T-helper 17 cell (primary cell): Measurements from ENCODE around the gene EXOSC7. TPM values are rescaled to one million over a fixed set of nuclear protein-coding genes. Genes with fewer than 3 reads are reported as not detected.
"Not testable (repeated sequence)": the region's sequence is repeated elsewhere in the genome, so short reads cannot be mapped to it uniquely, and the experiment has no call there.

Source experiments
- ATAC-seq: fragments of 150-1000 bp; cut with Tn5 transposase; 2 replicates; pipeline ENCODE4 v1.10.0; 2021; ENCODE audit warnings: mild to moderate bottlenecking, moderate library complexity
- DNase-seq, 3 donors: peaks; one replicate each; pipeline versions ENCODE4 v3.0.0 to v3.0.0-alpha.2; 2020 to 2021
- H3K9me3 ChIP-seq: one replicate; pipeline ENCODE4 v1.7.0; 2013; ENCODE audit warnings: low read length, mild to moderate bottlenecking; ENCODE audit not compliant: control insufficient read depth, poor library complexity, severe bottlenecking
- H3K27ac Mint-ChIP-seq: one replicate; pipeline ENCODE4 v1.8.0; 2022; ENCODE audit warnings: mild to moderate bottlenecking, moderate library complexity, mixed read lengths
- H3K27me3 Mint-ChIP-seq: one replicate; pipeline ENCODE4 v1.8.0; 2022; ENCODE audit warnings: mixed read lengths
- H3K36me3 Mint-ChIP-seq: one replicate; pipeline ENCODE4 v1.8.0; 2022; ENCODE audit warnings: low read depth, mixed read lengths
- H3K4me1 Mint-ChIP-seq: one replicate; pipeline ENCODE4 v1.8.0; 2022; ENCODE audit warnings: mild to moderate bottlenecking, mixed read lengths
- H3K4me3 Mint-ChIP-seq: one replicate; pipeline ENCODE4 v1.8.0; 2022; ENCODE audit warnings: mild to moderate bottlenecking, moderate library complexity, mixed read lengths
- total RNA-seq, 4 donors: library from RNA in 2 of 4; stranded (reverse) in 2 of 4; gene quantifications; one replicate each; pipeline ENCODE4 v1.2.3 and lab custom pipeline; 2022 to 2026

The EXOSC7 gene
- total RNA-seq, 2 donors from 2014 or later, result 36.5 to 36.9 TPM

GRCh38 chr3:44968447-44968858 is 7.6 kb upstream of the EXOSC7 start:
- no peaks in the 10 kb centered on the region for H3K27me3 Mint-ChIP-seq
- H3K27ac Mint-ChIP-seq, result no peak overlapping the region
- no peak overlapping the region for H3K4me3 Mint-ChIP-seq
- H3K4me1 Mint-ChIP-seq, result peaks cover 55% of the 10 kb centered on the region
- DNase-seq (no peak), ATAC-seq (no peak)
- no peaks in the 10 kb centered on the region for H3K9me3 ChIP-seq
- no peaks in the 10 kb centered on the region for H3K36me3 Mint-ChIP-seq

- Mint-ChIP-seq H3K27me3 (no peaks in the 10 kb centered on the region), H3K4me1 (peaks cover 49% of the 10 kb centered on the region), H3K27ac (peak overlapping the region; percentile 16), H3K36me3 (no peaks in the 10 kb centered on the region), H3K4me3 (no peak overlapping the region)
- no peaks in the 10 kb centered on the region for H3K9me3 ChIP-seq
- DNase-seq (no peak), ATAC-seq (no peak)
These were observed 6.8 kb upstream of the EXOSC7 start for GRCh38 chr3:44969154-44969827.

GRCh38 chr3:44969828-44970179 is 6.2 kb upstream of the EXOSC7 start:
- H3K27ac Mint-ChIP-seq, result peak overlapping the region; percentile 16
- no peak for DNase-seq
- no peaks in the 10 kb centered on the region for H3K36me3 Mint-ChIP-seq
- peaks cover 51% of the 10 kb centered on the region for H3K4me1 Mint-ChIP-seq
- no peak overlapping the region for H3K4me3 Mint-ChIP-seq
- H3K27me3 Mint-ChIP-seq, result no peaks in the 10 kb centered on the region
- no peaks in the 10 kb centered on the region for H3K9me3 ChIP-seq
- ATAC-seq, result no peak

GRCh38 chr3:44970926-44971490 is 5.0 kb upstream of the EXOSC7 start:
- Mint-ChIP-seq H3K27me3 (no peaks in the 10 kb centered on the region), H3K36me3 (peaks cover under 1% of the 10 kb centered on the region), H3K4me3 (no peak overlapping the region), H3K4me1 (peaks cover 52% of the 10 kb centered on the region), H3K27ac (no peak overlapping the region)
- ATAC-seq (no peak), DNase-seq (no peak)
- H3K9me3 ChIP-seq, result no peaks in the 10 kb centered on the region

- no peaks in the 10 kb centered on the region for H3K27me3 Mint-ChIP-seq
- ATAC-seq (no peak), DNase-seq (no peak)
- H3K36me3 Mint-ChIP-seq, result peaks cover 2% of the 10 kb centered on the region
- peak overlapping the region; percentile 94 for H3K4me3 Mint-ChIP-seq
- peak overlapping the region; percentile 97 for H3K27ac Mint-ChIP-seq
- no peaks in the 10 kb centered on the region for H3K9me3 ChIP-seq
- H3K4me1 Mint-ChIP-seq, result peaks cover 46% of the 10 kb centered on the region
These were observed 1.6 kb upstream of the EXOSC7 start for GRCh38 chr3:44974416-44974815.

- peaks cover 56% of the 10 kb centered on the region for H3K4me1 Mint-ChIP-seq
- no peaks in the 10 kb centered on the region for H3K36me3 Mint-ChIP-seq
- H3K27me3 Mint-ChIP-seq, result no peaks in the 10 kb centered on the region
- no peak for DNase-seq
- peak; percentile 37 for ATAC-seq
- H3K9me3 ChIP-seq, result no peaks in the 10 kb centered on the region
- H3K27ac Mint-ChIP-seq, result peak overlapping the region; percentile 83
- no peak overlapping the region for H3K4me3 Mint-ChIP-seq
These were observed 5.2 kb downstream of the EXOSC7 start for GRCh38 chr3:44981220-44981619.

GRCh38 chr3:44981751-44982150 is 5.7 kb downstream of the EXOSC7 start:
- peak overlapping the region; percentile 83 for H3K27ac Mint-ChIP-seq
- no peaks in the 10 kb centered on the region for H3K9me3 ChIP-seq
- no peaks in the 10 kb centered on the region for H3K27me3 Mint-ChIP-seq
- H3K4me3 Mint-ChIP-seq, result peak overlapping the region; percentile 49
- peaks cover 57% of the 10 kb centered on the region for H3K4me1 Mint-ChIP-seq
- no peaks in the 10 kb centered on the region for H3K36me3 Mint-ChIP-seq
- DNase-seq (peak in 1 of 3 donors; percentile 18), ATAC-seq (peak; percentile 91)

- no peak for DNase-seq
- Mint-ChIP-seq H3K4me3 (no peak overlapping the region), H3K4me1 (peaks cover 58% of the 10 kb centered on the region), H3K27ac (peak overlapping the region; percentile 83), H3K27me3 (no peaks in the 10 kb centered on the region), H3K36me3 (no peaks in the 10 kb centered on the region)
- no peak for ATAC-seq
- H3K9me3 ChIP-seq, result no peaks in the 10 kb centered on the region
These were observed 6.8 kb downstream of the EXOSC7 start for GRCh38 chr3:44982817-44983216.

GRCh38 chr3:44983484-44983941 is 7.5 kb downstream of the EXOSC7 start:
- no peaks in the 10 kb centered on the region for H3K27me3 Mint-ChIP-seq
- no peaks in the 10 kb centered on the region for H3K9me3 ChIP-seq
- H3K4me1 Mint-ChIP-seq, result peaks cover 59% of the 10 kb centered on the region
- H3K4me3 Mint-ChIP-seq, result no peak overlapping the region
- peak overlapping the region; percentile 83 for H3K27ac Mint-ChIP-seq
- DNase-seq, result no peak
- peak; percentile 22 for ATAC-seq
- no peaks in the 10 kb centered on the region for H3K36me3 Mint-ChIP-seq

- no peaks in the 10 kb centered on the region for H3K9me3 ChIP-seq
- ATAC-seq (no peak), DNase-seq (no peak)
- no peak overlapping the region for H3K4me3 Mint-ChIP-seq
- H3K27me3 Mint-ChIP-seq, result no peaks in the 10 kb centered on the region
- peaks cover 58% of the 10 kb centered on the region for H3K4me1 Mint-ChIP-seq
- no peaks in the 10 kb centered on the region for H3K36me3 Mint-ChIP-seq
- H3K27ac Mint-ChIP-seq, result no peak overlapping the region
These were observed 8.3 kb downstream of the EXOSC7 start for GRCh38 chr3:44984335-44984734.

GRCh38 chr3:44986330-44986729 is 10.3 kb downstream of the EXOSC7 start:
- H3K36me3 Mint-ChIP-seq, H3K27me3 Mint-ChIP-seq, ATAC-seq, DNase-seq, H3K4me3 Mint-ChIP-seq, H3K9me3 ChIP-seq, H3K27ac Mint-ChIP-seq: not testable (repeated sequence)
- H3K4me1 Mint-ChIP-seq, result peaks cover 51% of the 10 kb centered on the region

- DNase-seq, result no peak
- peaks cover 52% of the 10 kb centered on the region for H3K4me1 Mint-ChIP-seq
- H3K9me3 ChIP-seq, result no peaks in the 10 kb centered on the region
- no peak overlapping the region for H3K4me3 Mint-ChIP-seq
- no peaks in the 10 kb centered on the region for H3K27me3 Mint-ChIP-seq
- no peak overlapping the region for H3K27ac Mint-ChIP-seq
- ATAC-seq, result no peak
- peaks cover 2% of the 10 kb centered on the region for H3K36me3 Mint-ChIP-seq
These were observed 11.3 kb downstream of the EXOSC7 start for GRCh38 chr3:44987332-44987731.

- Mint-ChIP-seq H3K27ac (no peak overlapping the region), H3K27me3 (no peaks in the 10 kb centered on the region), H3K4me1 (peaks cover 53% of the 10 kb centered on the region), H3K4me3 (no peak overlapping the region), H3K36me3 (peaks cover 2% of the 10 kb centered on the region)
- ATAC-seq, result no peak
- no peaks in the 10 kb centered on the region for H3K9me3 ChIP-seq
- no peak for DNase-seq
These were observed 12.0 kb downstream of the EXOSC7 start for GRCh38 chr3:44988073-44988472.

GRCh38 chr3:44989141-44989540 is 13.1 kb downstream of the EXOSC7 start:
- Mint-ChIP-seq H3K36me3 (peaks cover 2% of the 10 kb centered on the region), H3K4me1 (peaks cover 46% of the 10 kb centered on the region), H3K27ac (peak overlapping the region; percentile 43), H3K4me3 (no peak overlapping the region), H3K27me3 (no peaks in the 10 kb centered on the region)
- no peak for ATAC-seq
- H3K9me3 ChIP-seq, result no peaks in the 10 kb centered on the region
- DNase-seq, result no peak
